ENCODE measurements around the gene TCF7L2. TPM values are rescaled to one million over a fixed set of nuclear protein-coding genes. Genes with fewer than 3 reads are reported as not detected.

Gene TCF7L2
- total RNA-seq, 4 donors from 2014 or later = 12.7 to 59.9 (median 16.1) TPM

DNA sequence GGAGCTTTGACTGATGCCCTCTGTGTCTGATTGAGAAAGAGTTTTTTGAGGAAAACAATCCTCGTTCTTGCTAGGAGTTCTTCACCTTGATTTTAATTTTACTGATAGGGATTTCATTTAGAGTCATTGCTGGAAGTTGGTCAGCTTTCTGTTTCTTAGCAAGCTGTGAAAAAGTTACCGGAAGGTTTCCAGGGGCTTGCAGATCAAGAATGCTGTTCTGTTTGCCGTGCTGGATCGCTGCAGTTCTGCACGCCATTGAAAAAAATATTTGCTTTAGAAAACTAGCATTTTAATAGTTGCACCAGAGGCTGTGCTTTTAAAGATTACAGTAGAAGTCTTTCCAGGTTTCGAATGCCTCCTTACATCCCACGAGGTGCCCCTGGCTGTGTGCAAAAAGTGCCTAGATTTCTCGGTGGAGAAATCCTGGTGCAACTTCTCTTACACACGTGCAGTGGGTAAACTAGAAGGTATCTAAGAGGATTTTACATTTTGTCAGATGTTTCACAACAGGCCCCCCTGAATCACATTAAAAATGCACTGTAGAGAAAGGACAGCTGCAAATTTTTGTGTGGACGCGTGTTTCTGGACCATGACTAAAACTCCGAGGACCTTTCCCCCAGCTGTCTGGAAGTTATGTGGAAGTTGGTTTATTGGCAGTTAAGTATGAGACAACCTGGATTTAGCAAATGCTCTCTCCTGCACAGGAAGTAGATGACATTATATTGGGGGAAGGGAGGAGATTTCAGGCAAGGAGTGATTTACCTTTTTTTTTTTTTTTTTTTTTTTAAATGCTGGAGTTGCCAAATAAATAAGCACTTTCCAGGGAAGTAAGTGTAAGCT, 5.8 kb downstream of the TCF7L2 start:
- TF ChIP-seq POLR2A (IDR thresholded peaks at IDR 0.05) = no peak
- TF ChIP-seq, protein P1, sequence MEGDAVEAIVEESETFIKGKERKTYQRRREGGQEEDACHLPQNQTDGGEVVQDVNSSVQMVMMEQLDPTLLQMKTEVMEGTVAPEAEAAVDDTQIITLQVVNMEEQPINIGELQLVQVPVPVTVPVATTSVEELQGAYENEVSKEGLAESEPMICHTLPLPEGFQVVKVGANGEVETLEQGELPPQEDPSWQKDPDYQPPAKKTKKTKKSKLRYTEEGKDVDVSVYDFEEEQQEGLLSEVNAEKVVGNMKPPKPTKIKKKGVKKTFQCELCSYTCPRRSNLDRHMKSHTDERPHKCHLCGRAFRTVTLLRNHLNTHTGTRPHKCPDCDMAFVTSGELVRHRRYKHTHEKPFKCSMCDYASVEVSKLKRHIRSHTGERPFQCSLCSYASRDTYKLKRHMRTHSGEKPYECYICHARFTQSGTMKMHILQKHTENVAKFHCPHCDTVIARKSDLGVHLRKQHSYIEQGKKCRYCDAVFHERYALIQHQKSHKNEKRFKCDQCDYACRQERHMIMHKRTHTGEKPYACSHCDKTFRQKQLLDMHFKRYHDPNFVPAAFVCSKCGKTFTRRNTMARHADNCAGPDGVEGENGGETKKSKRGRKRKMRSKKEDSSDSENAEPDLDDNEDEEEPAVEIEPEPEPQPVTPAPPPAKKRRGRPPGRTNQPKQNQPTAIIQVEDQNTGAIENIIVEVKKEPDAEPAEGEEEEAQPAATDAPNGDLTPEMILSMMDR (IDR thresholded peaks at IDR 0.05) = no peak
- H3K4me3 ChIP-seq = peak overlapping the region; percentile 0 to 80
- peaks cover 0 to 12% of the 10 kb centered on the region in 2 donors for H3K4me1 ChIP-seq
- H3K27ac ChIP-seq = peak overlapping the region; percentile 93 to 97
- intact Hi-C loops (cut with DNase I; ENCODE audit: low total_unique reads) = loop anchor here (10.0 kb wide), 2 partner anchors 99 to 169 kb away; no protein-coding TSS in a partner anchor
- no peaks in the 10 kb centered on the region for H3K36me3 ChIP-seq
- H3K9me3 ChIP-seq = no peaks in the 10 kb centered on the region
- peak; percentile 48 to 55 for DNase-seq
- no peaks in the 10 kb centered on the region for H3K27me3 ChIP-seq

DNA sequence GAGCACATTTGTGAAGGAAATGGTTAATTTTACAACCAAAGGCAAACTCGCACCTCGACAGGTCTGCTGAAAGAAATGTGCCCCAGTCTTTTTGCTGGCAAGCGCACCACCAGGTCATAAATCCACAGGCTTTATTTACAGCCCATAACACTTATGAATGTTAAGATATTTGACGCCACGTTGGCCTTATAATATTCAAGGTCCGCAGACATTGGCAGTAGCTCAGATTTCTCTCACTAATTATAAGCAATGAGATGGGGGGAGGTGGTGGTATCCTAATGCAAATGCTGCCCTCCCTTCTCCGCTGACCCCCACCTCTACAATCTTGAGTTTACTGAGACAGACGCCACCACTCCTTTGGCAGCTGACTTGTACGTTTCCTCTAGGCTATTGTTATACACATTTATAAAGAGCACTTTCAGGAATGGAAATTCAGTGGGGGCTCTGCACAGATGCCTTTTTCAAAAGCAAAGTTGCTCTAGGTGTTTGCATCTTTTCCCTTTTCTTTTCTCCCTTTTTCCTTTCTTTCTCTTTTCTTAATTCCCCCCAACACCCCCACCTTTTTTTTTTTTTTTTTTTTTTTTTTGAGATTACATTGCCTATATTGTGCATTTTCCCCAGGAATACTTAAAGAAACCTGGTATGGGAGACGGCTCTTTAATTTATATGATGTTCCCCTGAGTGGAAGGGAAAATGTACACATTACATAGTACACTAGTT, 6.7 kb downstream of the TCF7L2 start:
- no peak overlapping the region for H3K4me3 ChIP-seq
- H3K9me3 ChIP-seq = no peaks in the 10 kb centered on the region
- no peak for DNase-seq
- peaks cover 0 to 12% of the 10 kb centered on the region in 2 donors for H3K4me1 ChIP-seq
- peak overlapping the region; percentile 93 to 97 for H3K27ac ChIP-seq
- intact Hi-C loops (cut with DNase I; ENCODE audit: low total_unique reads) = loop anchor here (10.0 kb wide), 2 partner anchors 98 to 168 kb away; no protein-coding TSS in a partner anchor
- no peaks in the 10 kb centered on the region for H3K36me3 ChIP-seq
- H3K27me3 ChIP-seq = no peaks in the 10 kb centered on the region
- TF ChIP-seq, protein P1 (IDR thresholded peaks at IDR 0.05) = no peak
- TF ChIP-seq POLR2A (IDR thresholded peaks at IDR 0.05) = no peak

DNA sequence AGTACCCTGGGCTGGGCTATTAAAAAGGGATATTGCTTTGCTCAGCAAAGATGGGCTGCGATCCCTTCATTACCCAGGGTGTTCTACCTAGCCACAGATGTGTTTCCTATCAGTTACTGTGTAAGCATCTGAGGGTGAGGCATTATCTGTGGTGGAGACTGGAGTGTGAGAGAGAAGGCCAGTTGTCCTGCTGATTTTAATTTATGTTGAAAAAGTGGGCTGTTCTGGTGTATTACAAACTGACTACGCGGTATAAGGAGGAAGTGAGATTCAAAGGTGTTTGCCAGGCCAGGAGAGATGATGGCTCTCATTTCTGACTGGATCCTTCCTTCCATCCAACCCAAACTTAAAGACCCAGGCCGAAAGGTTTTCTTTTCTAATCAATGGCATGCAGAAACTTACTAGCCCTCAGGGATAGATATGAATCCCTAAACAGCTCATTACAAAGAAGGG, 7.6 kb downstream of the TCF7L2 start:
- TF ChIP-seq POLR2A (IDR thresholded peaks at IDR 0.05) = no peak
- TF ChIP-seq, protein P1 (IDR thresholded peaks at IDR 0.05) = no peak
- Histone ChIP-seq H3K9me3 (no peaks in the 10 kb centered on the region), H3K4me3 (no peak overlapping the region), H3K27me3 (no peaks in the 10 kb centered on the region), H3K4me1 (peaks cover 0 to 12% of the 10 kb centered on the region in 2 donors), H3K36me3 (no peaks in the 10 kb centered on the region), H3K27ac (peak overlapping the region; percentile 93 to 97)
- intact Hi-C loops (cut with DNase I; ENCODE audit: low total_unique reads) = loop anchor here (10.0 kb wide), 2 partner anchors 97 to 167 kb away; no protein-coding TSS in a partner anchor
- DNase-seq = no peak

DNA sequence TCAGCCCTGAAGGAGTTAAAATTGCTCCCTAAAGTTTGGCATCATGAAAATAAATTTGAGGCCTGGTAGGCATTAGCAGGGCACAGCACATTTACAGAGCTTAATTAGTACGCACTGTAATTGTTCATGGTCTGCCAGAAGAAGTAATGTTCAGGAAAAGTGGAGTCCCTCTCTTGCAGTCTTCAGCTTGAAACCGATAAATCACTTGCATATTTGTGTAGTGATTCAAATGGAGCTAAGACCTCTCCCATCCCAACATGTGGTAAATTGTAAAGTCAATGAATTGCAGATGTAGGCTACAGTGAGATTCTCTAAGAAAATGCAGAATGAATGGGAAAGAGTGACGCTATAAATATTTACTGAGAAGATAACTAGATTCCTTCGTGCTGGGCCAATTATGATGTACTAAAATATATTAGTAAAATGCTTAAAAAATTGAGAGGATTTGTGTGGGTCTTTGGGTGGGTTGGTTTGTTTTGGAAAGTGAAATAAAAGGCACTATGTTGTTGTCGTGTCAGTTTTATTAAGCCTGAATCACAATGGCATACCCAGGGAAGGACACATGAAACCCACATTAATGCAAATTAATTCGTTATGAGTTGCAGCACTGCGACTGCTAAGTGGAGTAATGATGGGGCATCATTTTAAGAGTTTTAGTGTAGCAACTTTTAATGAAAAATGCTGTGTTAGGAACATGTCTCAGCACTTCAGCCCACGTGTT, 8.4 kb downstream of the TCF7L2 start:
- no peak for TF ChIP-seq POLR2A (IDR thresholded peaks at IDR 0.05)
- TF ChIP-seq, protein P1 (IDR thresholded peaks at IDR 0.05) = no peak
- no peaks in the 10 kb centered on the region for H3K36me3 ChIP-seq
- no peaks in the 10 kb centered on the region for H3K9me3 ChIP-seq
- intact Hi-C loops (cut with DNase I; ENCODE audit: low total_unique reads) = loop anchor here (10.0 kb wide), 2 partner anchors 96 to 166 kb away; no protein-coding TSS in a partner anchor
- H3K4me3 ChIP-seq = no peak overlapping the region
- peaks cover 0 to 12% of the 10 kb centered on the region in 2 donors for H3K4me1 ChIP-seq
- no peak for DNase-seq
- H3K27ac ChIP-seq = peak overlapping the region; percentile 93 to 97
- H3K27me3 ChIP-seq = no peaks in the 10 kb centered on the region
